Epithelial cell of proximal tubule (primary cell): ENCODE measurements around the gene SULT6B1. TPM values are rescaled to one million over a fixed set of nuclear protein-coding genes. Genes with fewer than 3 reads are reported as not detected.
"Not testable (repeated sequence)": the region's sequence is repeated elsewhere in the genome, so short reads cannot be mapped to it uniquely, and the experiment has no call there.

Experiments
- DNase-seq: peaks from one replicate; pipeline ENCODE4 v3.0.0-alpha.2; 2011; ENCODE audit warnings: low read depth
- H3K4me3 ChIP-seq: 2 replicates; pipeline ENCODE4 v1.5.1; 2011; ENCODE audit warnings: low read depth, mild to moderate bottlenecking, low read length
- CTCF ChIP-seq: conservative IDR thresholded peaks from 2 replicates; pipeline ENCODE4 v1.5.1; 2012; ENCODE audit warnings: low read depth, mild to moderate bottlenecking, low read length
- total RNA-seq: library from RNA; depleted of rRNA; stranded (reverse); fragments of >200 nt; gene quantifications from 2 replicates; pipeline ENCODE4 v1.2.3, GENCODE V29; 2015

Gene SULT6B1
- not detected in 2 replicates for total RNA-seq

GRCh38 chr2:37188570-37188969, at the start of gene SULT6B1:
TSS of gene SULT6B1 (minus strand) at chr2:37188670. CDS start at chr2:37188640, 30 bp downstream.
- DNase-seq = no peak
- no peak for TF ChIP-seq CTCF
- no peak within 1 kb of the TSS for H3K4me3 ChIP-seq

- DNase-seq = no peak
- peak overlapping the region; percentile 68 for H3K4me3 ChIP-seq
- no peak for TF ChIP-seq CTCF
Measured at GRCh38 chr2:37232131-37232933, 43.9 kb upstream of the SULT6B1 start.

GRCh38 chr2:37231241-37232130, 43.0 kb upstream of the SULT6B1 start, which contains the start of the genes CEBPZ and NDUFAF7:
TSS of gene CEBPZ (minus strand) at chr2:37231596. CDS start at chr2:37231567, 29 bp downstream.
TSS of gene NDUFAF7 (plus strand) at chr2:37231658. CDS start at chr2:37231706, 48 bp downstream.
- DNase-seq = peak; percentile 67
- peak within 1 kb of the TSS; percentile 68 for H3K4me3 ChIP-seq
- no peak for TF ChIP-seq CTCF

- TF ChIP-seq CTCF = no peak
Measured at GRCh38 chr2:37230581-37230980, 42.1 kb upstream of the SULT6B1 start.

GRCh38 chr2:37228788-37229187, 40.3 kb upstream of the SULT6B1 start:
- no peak for DNase-seq
- H3K4me3 ChIP-seq = no peak overlapping the region
- no peak for TF ChIP-seq CTCF

More at GRCh38 chr2:37230581-37230980, 42.1 kb upstream of the SULT6B1 start:
- H3K4me3 ChIP-seq = peak overlapping the region; percentile 68
- DNase-seq = no peak

GRCh38 chr2:37226863-37227262, 38.4 kb upstream of the SULT6B1 start:
- no peak for DNase-seq
- no peak for TF ChIP-seq CTCF
- no peak overlapping the region for H3K4me3 ChIP-seq

- not testable (repeated sequence) for DNase-seq, H3K4me3 ChIP-seq
Measured at GRCh38 chr2:37225129-37225528, 36.7 kb upstream of the SULT6B1 start.
